Sigmoid colon (tissue), 7 donors: ENCODE measurements around the gene PTCRA. TPM values are rescaled to one million over a fixed set of nuclear protein-coding genes. Genes with fewer than 3 reads are reported as not detected.

Experiments
- DNase-seq: peaks from one replicate; pipeline ENCODE4 v3.0.0-alpha.2; 2019
- H3K27ac ChIP-seq, 4 donors: fragments of 200-600 bp; sonication (generic); one replicate each; pipeline ENCODE4 v1.5.1; 2016 to 2019; ENCODE audit warnings: mild to moderate bottlenecking in 1 of 4
- H3K27me3 ChIP-seq, 3 donors: fragments of 200-600 bp; sonication (generic); one replicate each; pipeline ENCODE4 v1.5.1; 2019; ENCODE audit warnings: mild to moderate bottlenecking in 1 of 3
- H3K36me3 ChIP-seq, 4 donors: fragments of 200-600 bp; sonication (generic); one replicate each; pipeline ENCODE4 v1.5.1; 2016 to 2019
- H3K4me1 ChIP-seq, 4 donors: fragments of 200-600 bp; sonication (generic); one replicate each; pipeline ENCODE4 v1.5.1; 2017 to 2019
- H3K4me3 ChIP-seq, 4 donors: fragments of 200-600 bp; sonication (generic); one replicate each; pipeline ENCODE4 v1.5.1; 2017 to 2019; ENCODE audit warnings: mild to moderate bottlenecking in 2 of 4, moderate library complexity in 1 of 4
- H3K9me3 ChIP-seq, 4 donors: fragments of 200-600 bp in 3 of 4; sonication (generic) in 3 of 4; one replicate each; pipeline versions ENCODE4 v1.5.1 to v1.6.1; 2013 to 2019
- EP300 ChIP-seq, 4 donors: sonication (generic); formaldehyde crosslinking; IDR thresholded peaks; one replicate each; pipeline ENCODE4 v1.6.1; 2017; ENCODE audit warnings: antibody characterized with exemption in 4 of 4
- POLR2A ChIP-seq, 2 donors: fragments of 450-650 bp; IDR thresholded peaks; one replicate each; pipeline ENCODE4 v1.6.1; 2016; ENCODE audit warnings: antibody characterized with exemption in 2 of 2, mild to moderate bottlenecking in 2 of 2, moderate library complexity in 2 of 2
- POLR2AphosphoS5 ChIP-seq, 4 donors: sonication (generic); formaldehyde crosslinking; IDR thresholded peaks; one replicate each; pipeline ENCODE4 v1.6.1; 2017; ENCODE audit warnings: antibody characterized with exemption in 4 of 4
- WGBS, 2 donors: extraction: QIAGEN DNeasy Blood & Tissue Kit; methylation state at CpG; one replicate each; pipeline ENCODE4 v1.1.7; 2013; 5-methylcytosine and 5-hydroxymethylcytosine counted together
- intact Hi-C: fragments of 100-400 bp; cut with DNase I; formaldehyde crosslinking; loops from one replicate; pipeline ENCODE4 v1.15.1; 2023
- polyA plus RNA-seq, 3 donors: library from polyadenylated mRNA; stranded (reverse); fragments of 200-250 nt; gene quantifications; one replicate each; pipeline ENCODE4 v1.2.3, GENCODE V29; 2013
- total RNA-seq, 4 donors: library from RNA; depleted of rRNA; stranded (reverse); fragments of >200 nt; gene quantifications; one replicate each; pipeline ENCODE4 v1.1.0, GENCODE V29; 2016
- TF ChIP-seq, protein P1 (sequence below), 4 experiments: fragments of 450-650 bp in 3 of 4; fragments of 200-600 bp in 1 of 4; IDR thresholded peaks; one replicate each; pipeline ENCODE4 v1.5.1; 2016 to 2019; ENCODE audit warnings: antibody characterized with exemption in 4 of 4, mild to moderate bottlenecking in 3 of 4, moderate library complexity in 2 of 4
- donor health status: healthy with polysubstance abuse.
- donor health status: Bipolar disorder and iron deficiency.
- donor health status: healthy.

Gene PTCRA
- total and polyA plus RNA-seq, 7 donors = 0.23 TPM; not detected in 6

DNA sequence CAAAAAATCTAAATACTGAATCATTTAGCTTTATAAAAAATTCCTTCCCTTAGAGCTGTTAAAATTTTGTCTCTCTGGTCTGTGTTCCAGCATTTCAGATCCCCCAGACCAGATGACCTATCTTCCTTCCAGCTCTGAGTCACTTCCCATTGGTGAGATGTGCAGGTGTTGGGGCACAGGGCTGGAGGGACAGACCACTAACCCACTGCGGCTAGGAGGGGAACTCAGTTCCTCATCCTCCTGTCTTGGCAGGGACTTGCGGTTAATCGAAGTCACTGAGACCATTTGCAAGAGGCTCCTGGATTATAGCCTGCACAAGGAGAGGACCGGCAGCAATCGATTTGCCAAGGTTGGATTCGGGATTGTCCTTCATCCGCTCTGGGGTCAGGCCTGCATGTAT, 19.5 kb downstream of the PTCRA start:
- WGBS, 2 donors = 74 to 91% methylated on average over 7 of the region's 7 CpGs
- TF ChIP-seq, protein P1, sequence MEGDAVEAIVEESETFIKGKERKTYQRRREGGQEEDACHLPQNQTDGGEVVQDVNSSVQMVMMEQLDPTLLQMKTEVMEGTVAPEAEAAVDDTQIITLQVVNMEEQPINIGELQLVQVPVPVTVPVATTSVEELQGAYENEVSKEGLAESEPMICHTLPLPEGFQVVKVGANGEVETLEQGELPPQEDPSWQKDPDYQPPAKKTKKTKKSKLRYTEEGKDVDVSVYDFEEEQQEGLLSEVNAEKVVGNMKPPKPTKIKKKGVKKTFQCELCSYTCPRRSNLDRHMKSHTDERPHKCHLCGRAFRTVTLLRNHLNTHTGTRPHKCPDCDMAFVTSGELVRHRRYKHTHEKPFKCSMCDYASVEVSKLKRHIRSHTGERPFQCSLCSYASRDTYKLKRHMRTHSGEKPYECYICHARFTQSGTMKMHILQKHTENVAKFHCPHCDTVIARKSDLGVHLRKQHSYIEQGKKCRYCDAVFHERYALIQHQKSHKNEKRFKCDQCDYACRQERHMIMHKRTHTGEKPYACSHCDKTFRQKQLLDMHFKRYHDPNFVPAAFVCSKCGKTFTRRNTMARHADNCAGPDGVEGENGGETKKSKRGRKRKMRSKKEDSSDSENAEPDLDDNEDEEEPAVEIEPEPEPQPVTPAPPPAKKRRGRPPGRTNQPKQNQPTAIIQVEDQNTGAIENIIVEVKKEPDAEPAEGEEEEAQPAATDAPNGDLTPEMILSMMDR (IDR thresholded peaks at IDR 0.05) = no peak
- TF ChIP-seq POLR2A (IDR thresholded peaks at IDR 0.05) = no peak
- no peak for TF ChIP-seq EP300 (IDR thresholded peaks at IDR 0.05)
- TF ChIP-seq POLR2AphosphoS5 (IDR thresholded peaks at IDR 0.05) = no peak
- intact Hi-C loops = no loop called here
- Histone ChIP-seq H3K4me1 (peaks cover 0 to 25% (median 21%) of the 10 kb centered on the region in 4 donors), H3K9me3 (no peaks in the 10 kb centered on the region), H3K27me3 (no peaks in the 10 kb centered on the region), H3K27ac (no peak overlapping the region), H3K4me3 (no peak overlapping the region), H3K36me3 (peaks cover 14 to 58% (median 44%) of the 10 kb centered on the region in 4 donors)
- no peak for DNase-seq

DNA sequence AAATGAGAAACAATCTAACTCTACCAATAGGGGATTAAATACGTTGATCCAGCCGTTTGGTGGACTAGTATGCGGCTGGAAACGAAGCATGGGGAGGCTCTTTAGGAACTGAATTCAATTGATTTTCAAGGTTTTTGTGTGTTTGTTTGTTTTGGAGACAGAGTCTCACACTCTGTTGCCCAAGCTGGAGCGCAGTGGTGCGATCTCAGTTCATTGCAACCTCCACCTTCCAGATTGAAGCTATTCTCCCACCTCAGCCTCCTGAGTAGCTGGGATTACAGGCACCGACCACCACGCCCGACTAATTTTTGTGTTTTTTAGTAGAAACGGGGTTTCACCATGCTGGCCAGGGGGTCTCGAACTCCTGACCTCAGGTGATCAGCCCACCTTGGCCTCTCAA, 20.5 kb downstream of the PTCRA start:
- peaks cover 14 to 58% (median 47%) of the 10 kb centered on the region in 4 donors for H3K36me3 ChIP-seq
- H3K4me1 ChIP-seq = peaks cover 0 to 14% (median 11%) of the 10 kb centered on the region in 4 donors

DNA sequence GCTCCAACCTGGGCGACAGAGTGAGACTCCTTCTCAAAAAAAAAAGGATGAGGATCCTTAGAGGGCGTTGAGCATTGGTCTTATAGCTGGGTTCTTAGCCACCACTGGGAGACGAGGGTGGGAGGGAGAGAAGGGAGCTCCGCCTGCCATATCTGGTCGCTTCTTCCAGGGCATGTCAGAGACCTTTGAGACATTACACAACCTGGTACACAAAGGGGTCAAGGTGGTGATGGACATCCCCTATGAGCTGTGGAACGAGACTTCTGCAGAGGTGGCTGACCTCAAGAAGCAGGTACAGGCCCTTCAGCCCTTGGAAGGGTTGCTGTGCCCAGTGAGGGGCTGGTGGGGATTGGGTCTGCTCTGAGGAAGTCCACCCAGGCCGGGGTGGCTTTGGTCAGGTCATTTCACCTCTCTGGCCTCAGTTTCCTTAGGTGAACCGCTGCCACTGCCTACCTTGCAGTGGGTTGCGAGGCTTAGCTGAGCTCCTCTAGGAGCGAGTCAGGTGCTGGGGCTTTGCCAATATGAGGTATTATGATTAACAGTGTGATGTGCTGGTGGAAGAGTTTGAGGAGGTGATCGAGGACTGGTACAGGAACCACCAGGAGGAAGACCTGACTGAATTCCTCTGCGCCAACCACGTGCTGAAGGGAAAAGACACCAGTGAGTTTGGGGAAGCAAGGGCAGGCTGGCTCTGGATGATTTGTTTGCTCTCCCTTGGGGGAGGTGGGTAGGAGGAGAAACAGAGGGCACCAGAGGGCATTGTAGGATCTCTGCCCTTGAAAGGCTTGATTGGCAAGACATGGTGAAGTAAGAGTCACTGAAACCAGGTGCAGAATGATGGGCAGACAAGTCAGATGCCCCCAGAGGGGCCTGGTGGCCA, 21.9 kb downstream of the PTCRA start:
- WGBS, 2 donors = 94% methylated on average over 13 of the region's 13 CpGs

More for the DNA sequence above, 20.5 kb downstream of the PTCRA start:
- DNase-seq = no peak
- Histone ChIP-seq H3K27ac (no peak overlapping the region), H3K27me3 (no peaks in the 10 kb centered on the region), H3K9me3 (no peaks in the 10 kb centered on the region), H3K4me3 (no peak overlapping the region)
- 92 to 94% methylated on average over 11 of the region's 11 CpGs for WGBS, 2 donors
- TF ChIP-seq POLR2AphosphoS5 (IDR thresholded peaks at IDR 0.05) (no peak), EP300 (IDR thresholded peaks at IDR 0.05) (no peak), POLR2A (IDR thresholded peaks at IDR 0.05) (no peak)
- TF ChIP-seq, protein P1 (IDR thresholded peaks at IDR 0.05) = no peak
- intact Hi-C loops = no loop called here

DNA sequence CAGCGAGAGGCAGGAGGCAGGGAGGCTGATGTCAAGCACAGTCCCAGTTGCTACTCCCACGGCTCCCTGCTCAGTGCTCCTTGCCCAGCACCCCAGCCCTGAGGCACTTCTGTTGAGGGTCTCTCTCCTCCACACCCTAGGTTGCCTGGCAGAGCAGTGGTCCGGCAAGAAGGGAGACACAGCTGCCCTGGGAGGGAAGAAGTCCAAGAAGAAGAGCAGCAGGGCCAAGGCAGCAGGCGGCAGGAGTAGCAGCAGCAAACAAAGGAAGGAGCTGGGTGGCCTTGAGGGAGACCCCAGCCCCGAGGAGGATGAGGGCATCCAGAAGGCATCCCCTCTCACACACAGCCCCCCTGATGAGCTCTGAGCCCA, 22.6 kb downstream of the PTCRA start:
- TF ChIP-seq POLR2AphosphoS5 (IDR thresholded peaks at IDR 0.05) = no peak
- TF ChIP-seq, protein P1 (IDR thresholded peaks at IDR 0.05) = no peak
- TF ChIP-seq POLR2A (IDR thresholded peaks at IDR 0.05) = no peak
- no peak for TF ChIP-seq EP300 (IDR thresholded peaks at IDR 0.05)
- H3K9me3 ChIP-seq = no peaks in the 10 kb centered on the region
- intact Hi-C loops = no loop called here
- H3K36me3 ChIP-seq = peaks cover 14 to 58% (median 50%) of the 10 kb centered on the region in 4 donors
- H3K4me1 ChIP-seq = no peaks in the 10 kb centered on the region
- no peaks in the 10 kb centered on the region for H3K27me3 ChIP-seq
- WGBS, 2 donors = 87 to 90% methylated on average over 5 of the region's 5 CpGs
- no peak for DNase-seq
- no peak overlapping the region for H3K4me3 ChIP-seq
- no peak overlapping the region for H3K27ac ChIP-seq

More for the DNA sequence above, 21.9 kb downstream of the PTCRA start:
- H3K27me3 ChIP-seq = no peaks in the 10 kb centered on the region
- H3K4me3 ChIP-seq = no peak overlapping the region
- H3K27ac ChIP-seq = no peak overlapping the region
- intact Hi-C loops = no loop called here
- no peaks in the 10 kb centered on the region for H3K9me3 ChIP-seq
- peaks cover 0 to 5% (median 2%) of the 10 kb centered on the region in 4 donors for H3K4me1 ChIP-seq
- peaks cover 14 to 58% (median 47%) of the 10 kb centered on the region in 4 donors for H3K36me3 ChIP-seq
- no peak for TF ChIP-seq POLR2AphosphoS5 (IDR thresholded peaks at IDR 0.05)
- TF ChIP-seq, protein P1 (IDR thresholded peaks at IDR 0.05) = no peak
- TF ChIP-seq POLR2A (IDR thresholded peaks at IDR 0.05) = no peak
- no peak for TF ChIP-seq EP300 (IDR thresholded peaks at IDR 0.05)
- no peak for DNase-seq
